HEK293 (cell line): ENCODE results near the gene ZMPSTE24.
A peak's percentile ranks its signal among the peaks of the same experiment; 100 is the strongest.

ENCODE experiments used
- WT1 ChIP-seq: fragments of 450-650 bp; formaldehyde crosslinking; IDR thresholded peaks from 2 replicates; pipeline ENCODE4 v1.5.1; 2016; ENCODE audit warnings: missing biosample characterization, missing genetic modification characterization
- ZBTB21 ChIP-seq: fragments of 450-650 bp; formaldehyde crosslinking; IDR thresholded peaks from 2 replicates; pipeline ENCODE4 v1.5.1; 2017; ENCODE audit warnings: missing biosample characterization, missing genetic modification characterization
- ZNF138 ChIP-seq: fragments of 450-650 bp; formaldehyde crosslinking; IDR thresholded peaks from 2 replicates; pipeline ENCODE4 v1.5.1; 2016; ENCODE audit warnings: missing biosample characterization, missing genetic modification characterization, borderline replicate concordance
- ZNF391 ChIP-seq: fragments of 450-650 bp; formaldehyde crosslinking; IDR thresholded peaks from 2 replicates; pipeline ENCODE4 v1.5.1; 2016; ENCODE audit warnings: low read depth, missing biosample characterization, missing genetic modification characterization, borderline replicate concordance
- ZNF423 ChIP-seq: fragments of 450-650 bp; formaldehyde crosslinking; IDR thresholded peaks from 2 replicates; pipeline ENCODE4 v1.5.1; 2016; ENCODE audit warnings: missing biosample characterization, missing genetic modification characterization
- ZNF629 ChIP-seq: fragments of 450-650 bp; formaldehyde crosslinking; IDR thresholded peaks from 2 replicates; pipeline ENCODE4 v1.5.1; 2017; ENCODE audit warnings: missing biosample characterization, missing genetic modification characterization
- TF ChIP-seq, protein P1 (sequence below): fragments of 450-650 bp; formaldehyde crosslinking; IDR thresholded peaks from 2 replicates; pipeline ENCODE4 v1.5.1; 2016; ENCODE audit warnings: missing biosample characterization, missing genetic modification characterization
- TF ChIP-seq, protein P2 (sequence below): fragments of 450-650 bp; formaldehyde crosslinking; conservative IDR thresholded peaks from 2 replicates; pipeline ENCODE4 v1.5.1; 2016; ENCODE audit warnings: low read depth, missing biosample characterization, missing genetic modification characterization
- TF ChIP-seq, protein P3 (sequence below): fragments of 450-650 bp; formaldehyde crosslinking; IDR thresholded peaks from 2 replicates; pipeline ENCODE4 v1.5.1; 2016; ENCODE audit warnings: missing biosample characterization, missing genetic modification characterization
- TF ChIP-seq, protein P4 (sequence below): fragments of 450-650 bp; formaldehyde crosslinking; IDR thresholded peaks from 2 replicates; pipeline ENCODE4 v1.5.1; 2016; ENCODE audit warnings: missing biosample characterization, missing genetic modification characterization
- TF ChIP-seq, protein P5 (sequence below): fragments of 450-650 bp; formaldehyde crosslinking; IDR thresholded peaks from 2 replicates; pipeline ENCODE4 v1.5.1; 2016; ENCODE audit warnings: missing biosample characterization, missing genetic modification characterization
- TF ChIP-seq, protein P6 (sequence below): fragments of 450-650 bp; formaldehyde crosslinking; IDR thresholded peaks from 2 replicates; pipeline ENCODE4 v1.5.1; 2016; ENCODE audit warnings: missing biosample characterization, missing genetic modification characterization, low read depth

DNA sequence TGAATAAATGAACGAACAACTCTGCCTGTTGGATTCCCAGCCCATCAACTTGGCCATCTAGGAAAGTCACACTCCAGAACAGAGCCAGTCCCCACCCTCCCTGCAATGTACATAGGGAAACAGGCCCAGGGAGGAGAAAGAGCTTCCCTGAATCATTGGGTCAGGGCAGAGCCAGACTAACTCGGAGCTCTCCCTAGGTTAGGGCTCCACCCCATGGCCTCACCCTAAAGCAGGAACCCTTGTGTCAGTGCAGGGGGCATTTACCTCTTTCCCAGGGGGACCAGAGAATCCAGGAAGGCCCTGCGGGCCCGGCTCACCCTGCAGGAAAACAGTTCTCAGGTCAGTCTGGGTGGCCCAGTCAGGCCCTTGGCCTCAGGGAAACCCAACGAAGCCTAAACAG, 47.4 kb downstream of the ZMPSTE24 start:
- TF ChIP-seq, protein P1, sequence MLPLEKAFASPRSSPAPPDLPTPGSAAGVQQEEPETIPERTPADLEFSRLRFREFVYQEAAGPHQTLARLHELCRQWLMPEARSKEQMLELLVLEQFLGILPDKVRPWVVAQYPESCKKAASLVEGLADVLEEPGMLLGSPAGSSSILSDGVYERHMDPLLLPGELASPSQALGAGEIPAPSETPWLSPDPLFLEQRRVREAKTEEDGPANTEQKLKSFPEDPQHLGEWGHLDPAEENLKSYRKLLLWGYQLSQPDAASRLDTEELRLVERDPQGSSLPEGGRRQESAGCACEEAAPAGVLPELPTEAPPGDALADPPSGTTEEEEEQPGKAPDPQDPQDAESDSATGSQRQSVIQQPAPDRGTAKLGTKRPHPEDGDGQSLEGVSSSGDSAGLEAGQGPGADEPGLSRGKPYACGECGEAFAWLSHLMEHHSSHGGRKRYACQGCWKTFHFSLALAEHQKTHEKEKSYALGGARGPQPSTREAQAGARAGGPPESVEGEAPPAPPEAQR (tag by site-specific recombination), result no peak
- TF ChIP-seq, protein P2, sequence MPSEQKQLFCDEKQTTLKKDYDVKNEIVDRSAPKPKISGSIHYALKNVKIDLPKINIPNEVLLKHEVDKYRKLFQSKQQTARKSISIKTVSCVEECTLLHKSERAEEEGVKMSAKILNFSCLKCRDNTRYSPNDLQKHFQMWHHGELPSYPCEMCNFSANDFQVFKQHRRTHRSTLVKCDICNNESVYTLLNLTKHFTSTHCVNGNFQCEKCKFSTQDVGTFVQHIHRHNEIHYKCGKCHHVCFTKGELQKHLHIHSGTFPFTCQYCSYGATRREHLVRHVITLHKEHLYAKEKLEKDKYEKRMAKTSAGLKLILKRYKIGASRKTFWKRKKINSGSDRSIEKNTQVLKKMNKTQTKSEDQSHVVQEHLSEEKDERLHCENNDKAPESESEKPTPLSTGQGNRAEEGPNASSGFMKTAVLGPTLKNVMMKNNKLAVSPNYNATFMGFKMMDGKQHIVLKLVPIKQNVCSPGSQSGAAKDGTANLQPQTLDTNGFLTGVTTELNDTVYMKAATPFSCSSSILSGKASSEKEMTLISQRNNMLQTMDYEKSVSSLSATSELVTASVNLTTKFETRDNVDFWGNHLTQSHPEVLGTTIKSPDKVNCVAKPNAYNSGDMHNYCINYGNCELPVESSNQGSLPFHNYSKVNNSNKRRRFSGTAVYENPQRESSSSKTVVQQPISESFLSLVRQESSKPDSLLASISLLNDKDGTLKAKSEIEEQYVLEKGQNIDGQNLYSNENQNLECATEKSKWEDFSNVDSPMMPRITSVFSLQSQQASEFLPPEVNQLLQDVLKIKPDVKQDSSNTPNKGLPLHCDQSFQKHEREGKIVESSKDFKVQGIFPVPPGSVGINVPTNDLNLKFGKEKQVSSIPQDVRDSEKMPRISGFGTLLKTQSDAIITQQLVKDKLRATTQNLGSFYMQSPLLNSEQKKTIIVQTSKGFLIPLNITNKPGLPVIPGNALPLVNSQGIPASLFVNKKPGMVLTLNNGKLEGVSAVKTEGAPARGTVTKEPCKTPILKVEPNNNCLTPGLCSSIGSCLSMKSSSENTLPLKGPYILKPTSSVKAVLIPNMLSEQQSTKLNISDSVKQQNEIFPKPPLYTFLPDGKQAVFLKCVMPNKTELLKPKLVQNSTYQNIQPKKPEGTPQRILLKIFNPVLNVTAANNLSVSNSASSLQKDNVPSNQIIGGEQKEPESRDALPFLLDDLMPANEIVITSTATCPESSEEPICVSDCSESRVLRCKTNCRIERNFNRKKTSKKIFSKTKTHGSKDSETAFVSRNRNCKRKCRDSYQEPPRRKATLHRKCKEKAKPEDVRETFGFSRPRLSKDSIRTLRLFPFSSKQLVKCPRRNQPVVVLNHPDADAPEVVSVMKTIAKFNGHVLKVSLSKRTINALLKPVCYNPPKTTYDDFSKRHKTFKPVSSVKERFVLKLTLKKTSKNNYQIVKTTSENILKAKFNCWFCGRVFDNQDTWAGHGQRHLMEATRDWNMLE (tag by site-specific recombination), result no peak
- TF ChIP-seq WT1 (tag by site-specific recombination) (no peak), ZNF138 (tag by site-specific recombination) (no peak), ZBTB21 (tag by site-specific recombination) (no peak), ZNF391 (tag by site-specific recombination) (no peak), ZNF423 (tag by site-specific recombination) (no peak), ZNF629 (tag by site-specific recombination) (no peak)
- TF ChIP-seq, protein P3, sequence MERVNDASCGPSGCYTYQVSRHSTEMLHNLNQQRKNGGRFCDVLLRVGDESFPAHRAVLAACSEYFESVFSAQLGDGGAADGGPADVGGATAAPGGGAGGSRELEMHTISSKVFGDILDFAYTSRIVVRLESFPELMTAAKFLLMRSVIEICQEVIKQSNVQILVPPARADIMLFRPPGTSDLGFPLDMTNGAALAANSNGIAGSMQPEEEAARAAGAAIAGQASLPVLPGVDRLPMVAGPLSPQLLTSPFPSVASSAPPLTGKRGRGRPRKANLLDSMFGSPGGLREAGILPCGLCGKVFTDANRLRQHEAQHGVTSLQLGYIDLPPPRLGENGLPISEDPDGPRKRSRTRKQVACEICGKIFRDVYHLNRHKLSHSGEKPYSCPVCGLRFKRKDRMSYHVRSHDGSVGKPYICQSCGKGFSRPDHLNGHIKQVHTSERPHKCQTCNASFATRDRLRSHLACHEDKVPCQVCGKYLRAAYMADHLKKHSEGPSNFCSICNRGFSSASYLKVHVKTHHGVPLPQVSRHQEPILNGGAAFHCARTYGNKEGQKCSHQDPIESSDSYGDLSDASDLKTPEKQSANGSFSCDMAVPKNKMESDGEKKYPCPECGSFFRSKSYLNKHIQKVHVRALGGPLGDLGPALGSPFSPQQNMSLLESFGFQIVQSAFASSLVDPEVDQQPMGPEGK, result no peak
- TF ChIP-seq, protein P4, sequence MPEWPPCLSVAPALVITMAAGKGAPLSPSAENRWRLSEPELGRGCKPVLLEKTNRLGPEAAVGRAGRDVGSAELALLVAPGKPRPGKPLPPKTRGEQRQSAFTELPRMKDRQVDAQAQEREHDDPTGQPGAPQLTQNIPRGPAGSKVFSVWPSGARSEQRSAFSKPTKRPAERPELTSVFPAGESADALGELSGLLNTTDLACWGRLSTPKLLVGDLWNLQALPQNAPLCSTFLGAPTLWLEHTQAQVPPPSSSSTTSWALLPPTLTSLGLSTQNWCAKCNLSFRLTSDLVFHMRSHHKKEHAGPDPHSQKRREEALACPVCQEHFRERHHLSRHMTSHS, result no peak
- TF ChIP-seq, protein P5, sequence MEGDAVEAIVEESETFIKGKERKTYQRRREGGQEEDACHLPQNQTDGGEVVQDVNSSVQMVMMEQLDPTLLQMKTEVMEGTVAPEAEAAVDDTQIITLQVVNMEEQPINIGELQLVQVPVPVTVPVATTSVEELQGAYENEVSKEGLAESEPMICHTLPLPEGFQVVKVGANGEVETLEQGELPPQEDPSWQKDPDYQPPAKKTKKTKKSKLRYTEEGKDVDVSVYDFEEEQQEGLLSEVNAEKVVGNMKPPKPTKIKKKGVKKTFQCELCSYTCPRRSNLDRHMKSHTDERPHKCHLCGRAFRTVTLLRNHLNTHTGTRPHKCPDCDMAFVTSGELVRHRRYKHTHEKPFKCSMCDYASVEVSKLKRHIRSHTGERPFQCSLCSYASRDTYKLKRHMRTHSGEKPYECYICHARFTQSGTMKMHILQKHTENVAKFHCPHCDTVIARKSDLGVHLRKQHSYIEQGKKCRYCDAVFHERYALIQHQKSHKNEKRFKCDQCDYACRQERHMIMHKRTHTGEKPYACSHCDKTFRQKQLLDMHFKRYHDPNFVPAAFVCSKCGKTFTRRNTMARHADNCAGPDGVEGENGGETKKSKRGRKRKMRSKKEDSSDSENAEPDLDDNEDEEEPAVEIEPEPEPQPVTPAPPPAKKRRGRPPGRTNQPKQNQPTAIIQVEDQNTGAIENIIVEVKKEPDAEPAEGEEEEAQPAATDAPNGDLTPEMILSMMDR (tag by site-specific recombination), result 0 out of 2 replicates have a peak, but pooled peaks have one; percentile 8
- TF ChIP-seq, protein P6, sequence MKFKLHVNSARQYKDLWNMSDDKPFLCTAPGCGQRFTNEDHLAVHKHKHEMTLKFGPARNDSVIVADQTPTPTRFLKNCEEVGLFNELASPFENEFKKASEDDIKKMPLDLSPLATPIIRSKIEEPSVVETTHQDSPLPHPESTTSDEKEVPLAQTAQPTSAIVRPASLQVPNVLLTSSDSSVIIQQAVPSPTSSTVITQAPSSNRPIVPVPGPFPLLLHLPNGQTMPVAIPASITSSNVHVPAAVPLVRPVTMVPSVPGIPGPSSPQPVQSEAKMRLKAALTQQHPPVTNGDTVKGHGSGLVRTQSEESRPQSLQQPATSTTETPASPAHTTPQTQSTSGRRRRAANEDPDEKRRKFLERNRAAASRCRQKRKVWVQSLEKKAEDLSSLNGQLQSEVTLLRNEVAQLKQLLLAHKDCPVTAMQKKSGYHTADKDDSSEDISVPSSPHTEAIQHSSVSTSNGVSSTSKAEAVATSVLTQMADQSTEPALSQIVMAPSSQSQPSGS, result no peak
